ENCODE measurements around the gene TPRN.

Gene TPRN

DNA sequence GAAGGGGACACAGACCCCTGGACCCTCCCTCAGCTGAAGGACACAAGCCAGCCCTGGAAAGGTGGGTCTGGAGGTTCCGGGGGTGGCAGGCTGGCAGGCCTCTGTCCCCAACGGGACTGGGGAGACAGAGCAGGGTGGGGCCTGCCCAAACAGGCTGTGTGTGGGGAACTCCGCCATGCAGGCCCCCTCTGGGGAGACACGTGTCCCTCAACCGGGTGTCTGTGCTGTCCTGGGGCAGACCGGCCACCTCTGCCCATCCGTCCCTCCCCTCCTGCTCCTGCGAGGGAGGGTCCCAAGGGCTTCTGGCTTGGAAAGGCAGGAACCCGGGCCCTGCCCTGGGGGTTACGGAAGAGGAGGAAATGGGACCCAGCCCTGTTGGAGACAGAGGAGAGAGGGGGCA is 31.6 kb upstream of the TPRN start:
- Mint-ChIP-seq H3K27me3 (ENCODE audit: low read depth, poor library complexity) (no peaks in the 10 kb centered on the region), H3K4me1 (peaks cover 22% of the 10 kb centered on the region), H3K36me3 (ENCODE audit: low read depth) (no peaks in the 10 kb centered on the region), H3K9me3 (no peaks in the 10 kb centered on the region), H3K4me3 (no peak overlapping the region), H3K27ac (no peak overlapping the region)
- TF ChIP-seq, protein P1, sequence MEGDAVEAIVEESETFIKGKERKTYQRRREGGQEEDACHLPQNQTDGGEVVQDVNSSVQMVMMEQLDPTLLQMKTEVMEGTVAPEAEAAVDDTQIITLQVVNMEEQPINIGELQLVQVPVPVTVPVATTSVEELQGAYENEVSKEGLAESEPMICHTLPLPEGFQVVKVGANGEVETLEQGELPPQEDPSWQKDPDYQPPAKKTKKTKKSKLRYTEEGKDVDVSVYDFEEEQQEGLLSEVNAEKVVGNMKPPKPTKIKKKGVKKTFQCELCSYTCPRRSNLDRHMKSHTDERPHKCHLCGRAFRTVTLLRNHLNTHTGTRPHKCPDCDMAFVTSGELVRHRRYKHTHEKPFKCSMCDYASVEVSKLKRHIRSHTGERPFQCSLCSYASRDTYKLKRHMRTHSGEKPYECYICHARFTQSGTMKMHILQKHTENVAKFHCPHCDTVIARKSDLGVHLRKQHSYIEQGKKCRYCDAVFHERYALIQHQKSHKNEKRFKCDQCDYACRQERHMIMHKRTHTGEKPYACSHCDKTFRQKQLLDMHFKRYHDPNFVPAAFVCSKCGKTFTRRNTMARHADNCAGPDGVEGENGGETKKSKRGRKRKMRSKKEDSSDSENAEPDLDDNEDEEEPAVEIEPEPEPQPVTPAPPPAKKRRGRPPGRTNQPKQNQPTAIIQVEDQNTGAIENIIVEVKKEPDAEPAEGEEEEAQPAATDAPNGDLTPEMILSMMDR (IDR thresholded peaks at IDR 0.05): no peak
- no peak for DNase-seq

DNA sequence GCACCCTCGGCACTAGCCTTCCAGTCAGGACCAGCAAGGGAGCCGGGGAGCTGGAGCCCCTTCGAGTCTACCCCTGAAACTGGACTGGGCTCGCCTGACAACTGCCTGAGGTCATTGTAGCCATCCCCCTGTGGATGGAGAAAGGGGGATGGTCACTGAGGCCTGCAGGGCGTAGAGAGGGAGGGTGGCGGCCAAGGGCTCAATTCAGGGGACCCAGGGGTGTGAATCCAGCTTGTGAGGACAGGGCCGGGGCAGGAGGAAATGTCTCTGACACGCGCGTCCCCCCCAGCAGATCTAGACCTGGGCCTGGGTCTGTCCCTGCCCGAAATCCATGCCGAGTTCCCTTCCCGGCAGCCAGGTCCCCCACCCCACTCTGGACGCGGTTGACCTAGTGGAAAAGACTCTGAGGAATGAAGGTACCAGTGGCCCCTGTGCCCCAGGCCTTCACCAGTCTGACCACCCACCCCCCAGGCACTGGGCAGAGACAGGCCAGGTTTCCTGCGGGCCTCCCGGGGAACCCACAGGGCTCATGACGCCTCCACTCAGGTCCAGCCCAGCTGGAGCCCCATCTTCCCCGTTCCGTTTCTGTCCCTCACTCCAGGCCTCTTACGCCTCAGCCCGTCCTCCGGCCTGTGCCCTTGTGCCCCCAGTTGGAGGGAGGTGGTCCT is 31.0 kb upstream of the TPRN start:
- no peak overlapping the region for H3K4me3 Mint-ChIP-seq
- no peak for DNase-seq
- peaks cover 21% of the 10 kb centered on the region for H3K4me1 Mint-ChIP-seq
- no peaks in the 10 kb centered on the region for H3K27me3 Mint-ChIP-seq (ENCODE audit: low read depth, poor library complexity)
- TF ChIP-seq, protein P1 (IDR thresholded peaks at IDR 0.05): no peak
- H3K27ac Mint-ChIP-seq: no peak overlapping the region
- no peaks in the 10 kb centered on the region for H3K36me3 Mint-ChIP-seq (ENCODE audit: low read depth)
- no peaks in the 10 kb centered on the region for H3K9me3 Mint-ChIP-seq

DNA sequence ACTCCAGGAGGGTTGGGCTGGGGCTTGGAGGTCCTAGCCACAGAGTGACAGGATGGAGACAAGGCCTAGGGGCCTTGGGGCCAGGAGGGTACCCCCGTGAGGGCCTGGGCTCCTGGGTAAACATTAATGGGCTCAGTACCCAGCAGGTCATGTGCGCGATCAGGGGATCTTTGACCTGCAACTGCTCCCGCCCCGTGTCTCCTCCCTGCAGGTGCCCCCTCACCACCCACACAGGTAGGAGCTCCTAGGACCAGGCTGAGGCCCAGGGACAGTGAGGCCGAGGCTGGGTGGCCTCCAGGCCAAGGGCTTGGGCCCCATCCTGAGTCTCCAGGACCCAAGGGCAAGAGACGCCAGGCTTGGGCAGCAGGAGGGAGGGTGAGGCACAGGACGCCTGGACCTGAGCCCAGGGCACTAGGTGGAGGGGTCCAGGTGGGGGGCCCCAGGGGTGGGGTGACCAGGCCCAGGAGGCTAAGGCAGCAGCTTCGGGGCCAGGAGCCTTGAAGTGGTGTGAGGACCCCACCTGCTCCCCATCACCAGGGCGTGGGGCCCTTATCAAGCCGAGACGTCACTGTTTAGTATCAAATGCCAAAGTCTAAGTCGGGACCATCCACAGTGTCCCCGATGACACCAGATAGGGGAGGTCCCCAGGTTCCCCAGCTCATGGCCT is 30.3 kb upstream of the TPRN start, which contains the start of gene SLC34A3:
Gene SLC34A3, plus strand, starts transcription at position 197 of the 667 bp plus-strand sequence. CDS start 802 bp downstream, outside the sequence.
- Mint-ChIP-seq H3K9me3 (no peaks in the 10 kb centered on the region), H3K27me3 (ENCODE audit: low read depth, poor library complexity) (no peaks in the 10 kb centered on the region), H3K36me3 (ENCODE audit: low read depth) (no peaks in the 10 kb centered on the region), H3K4me3 (no peak within 1 kb of the TSS), H3K4me1 (peaks cover 21% of the 10 kb centered on the region), H3K27ac (no peak within 1 kb of the TSS)
- TF ChIP-seq, protein P1 (IDR thresholded peaks at IDR 0.05): no peak
- DNase-seq: no peak

DNA sequence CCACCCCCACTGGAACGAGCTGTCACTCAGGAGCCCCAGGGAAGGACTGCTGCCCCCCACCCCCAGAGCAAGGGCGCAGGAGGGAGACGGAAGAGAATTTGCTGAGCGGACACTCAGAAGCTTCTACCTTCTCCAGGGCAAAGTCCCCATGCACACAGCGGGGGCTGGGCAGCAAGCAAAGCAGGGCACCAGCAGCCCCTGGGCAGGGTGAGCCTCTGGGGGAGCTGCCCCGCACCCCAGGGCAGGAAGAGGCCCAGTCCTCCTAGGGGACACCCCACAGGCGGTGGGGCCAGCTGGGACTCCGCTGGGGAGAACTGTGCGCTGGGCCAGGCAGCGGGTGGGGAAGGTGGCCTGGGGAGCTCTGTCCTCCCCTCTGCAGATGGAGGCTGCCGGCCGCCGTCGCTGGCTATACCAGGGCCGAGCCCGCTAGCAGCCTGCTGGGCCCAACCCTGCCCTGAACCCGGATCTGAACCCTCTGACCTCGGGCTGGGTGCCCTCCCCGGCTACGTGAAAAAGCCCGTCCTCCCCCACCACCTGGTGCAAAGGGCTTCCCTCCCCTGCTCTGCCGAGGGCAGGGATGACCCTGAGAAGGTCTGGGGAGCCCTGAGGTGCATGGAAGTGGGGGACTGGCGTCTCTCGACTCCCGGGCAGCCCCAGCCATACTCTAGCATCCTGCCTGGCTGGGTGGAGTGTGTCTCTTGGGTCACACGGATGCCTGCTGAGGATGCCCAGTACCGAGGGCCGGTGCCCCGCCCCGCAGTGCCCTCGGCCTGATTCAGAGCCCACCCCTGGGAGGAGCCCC is 29.6 kb upstream of the TPRN start:
- Mint-ChIP-seq H3K27ac (no peak overlapping the region), H3K27me3 (ENCODE audit: low read depth, poor library complexity) (no peaks in the 10 kb centered on the region), H3K9me3 (no peaks in the 10 kb centered on the region)

DNA sequence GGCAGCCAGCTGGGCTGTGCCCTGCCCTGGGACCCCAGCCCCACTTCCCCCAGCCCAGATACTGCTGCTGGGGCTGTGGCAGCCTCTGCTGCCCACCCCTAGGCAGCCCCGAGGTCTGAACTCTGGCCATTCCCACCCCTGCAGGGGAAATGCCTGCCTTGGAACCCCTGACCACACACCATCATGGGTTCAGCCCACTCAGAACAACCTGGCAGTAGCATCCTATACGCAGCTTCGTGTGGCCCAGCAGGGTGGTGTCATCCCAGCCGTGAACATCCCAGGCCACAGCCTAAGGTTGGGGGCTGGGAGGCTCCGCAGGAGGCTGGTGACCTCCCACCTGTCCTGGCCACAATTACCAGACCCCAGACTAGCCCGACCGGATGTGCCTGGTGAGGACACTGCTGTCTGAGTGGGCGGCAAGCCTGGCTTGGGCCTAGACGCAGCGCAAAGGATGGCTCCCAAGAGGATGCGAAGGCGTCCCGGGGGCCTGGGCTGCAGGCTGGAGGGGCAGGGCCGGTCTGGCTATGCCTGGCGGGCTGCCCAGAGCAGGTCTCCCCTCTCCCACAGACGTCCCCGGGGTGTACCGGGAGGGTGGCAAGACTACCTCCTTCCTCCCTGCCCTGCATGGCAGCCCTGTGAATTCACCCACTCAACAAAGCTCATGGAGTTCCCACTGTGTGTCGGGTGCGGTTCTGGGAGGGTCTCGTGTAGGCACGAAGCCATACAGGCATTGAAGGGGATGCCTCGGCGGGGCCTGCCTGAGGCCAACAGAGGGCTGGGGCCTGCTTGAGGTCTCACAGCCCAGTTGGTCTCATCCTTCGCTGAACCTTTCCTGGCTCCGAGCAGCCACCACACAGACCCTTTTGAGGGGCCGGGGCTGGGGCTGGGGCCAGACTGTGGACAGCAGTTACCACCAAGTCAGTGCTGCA is 28.7 kb upstream of the TPRN start:
- no peaks in the 10 kb centered on the region for H3K9me3 Mint-ChIP-seq

More for the DNA sequence above, 29.6 kb upstream of the TPRN start:
- Mint-ChIP-seq H3K36me3 (ENCODE audit: low read depth) (no peaks in the 10 kb centered on the region), H3K4me3 (no peak overlapping the region), H3K4me1 (peaks cover 20% of the 10 kb centered on the region)
- DNase-seq: no peak
- TF ChIP-seq, protein P1 (IDR thresholded peaks at IDR 0.05): no peak

More for the DNA sequence above, 28.7 kb upstream of the TPRN start:
- Mint-ChIP-seq H3K4me3 (no peak overlapping the region), H3K4me1 (peaks cover 14% of the 10 kb centered on the region), H3K27me3 (ENCODE audit: low read depth, poor library complexity) (no peaks in the 10 kb centered on the region), H3K27ac (no peak overlapping the region), H3K36me3 (ENCODE audit: low read depth) (no peaks in the 10 kb centered on the region)
- no peak for DNase-seq
- TF ChIP-seq, protein P1 (IDR thresholded peaks at IDR 0.05): no peak
